Posterior vena cava (tissue), 2 donors: ENCODE data around the gene PAGE4. TPM values are rescaled to one million over a fixed set of nuclear protein-coding genes. Genes with fewer than 3 reads are reported as not detected.

Experiments used
- DNase-seq: peaks from one replicate; pipeline ENCODE4 v3.0.0-alpha.2; 2020; ENCODE audit warnings: low spot score
- intact Hi-C, 2 donors: fragments of 100-400 bp; cut with DNase I; formaldehyde crosslinking; loops; one replicate each; pipeline versions ENCODE4 v1.14.1 to v1.14.2; 2022 to 2023
- total RNA-seq, 2 donors: library from RNA; stranded (reverse); fragmentation: NEBNext Ultra II Directional; extraction: Animal tissue kit (Norgen Biotek cat#: 25700); gene quantifications; one replicate each; pipeline ENCODE4 v1.2.1, GENCODE V29; 2021
- donor health status: DM: yes; HTN: yes; CAD: no.
- donor health status: DM: yes; HTN: yes; CAD: no.

The PAGE4 gene
- total RNA-seq, 2 donors from 2014 or later = not detected

- intact Hi-C loops = no loop called here
- DNase-seq = no peak
These were observed 31.9 kb downstream of the PAGE4 start for GRCh38 chrX:49860867-49861535.

- no peak for DNase-seq
- intact Hi-C loops = no loop called here
These were observed 33.0 kb downstream of the PAGE4 start for GRCh38 chrX:49862093-49862492.

- intact Hi-C loops = no loop called here
- DNase-seq = no peak
These were observed 39.6 kb downstream of the PAGE4 start for GRCh38 chrX:49868739-49869138.

GRCh38 chrX:49876750-49877149 is 47.6 kb downstream of the PAGE4 start:
- DNase-seq = no peak
- intact Hi-C loops = no loop called here

- DNase-seq = no peak
- intact Hi-C loops = no loop called here
These were observed 48.4 kb downstream of the PAGE4 start for GRCh38 chrX:49877397-49878101.

GRCh38 chrX:49878128-49878833 is 49.2 kb downstream of the PAGE4 start:
- intact Hi-C loops = no loop called here

GRCh38 chrX:49878834-49879655 is 49.9 kb downstream of the PAGE4 start, which contains the start of gene USP27X:
TSS of gene USP27X (plus strand) at chrX:49879484. CDS start at chrX:49880308, 824 bp downstream.
- intact Hi-C loops = no loop called here
- peak; percentile 89 for DNase-seq

More at GRCh38 chrX:49878128-49878833, 49.2 kb downstream of the PAGE4 start:
- no peak for DNase-seq

- no peak for DNase-seq
- intact Hi-C loops = loop anchor here (10.0 kb wide), 2 partner anchors 55 to 1785 kb away; partner anchors contain the start of gene PAGE4 (in 1 of the 2)
These were observed 50.7 kb downstream of the PAGE4 start for GRCh38 chrX:49879656-49880277.

GRCh38 chrX:49880668-49881067 is 51.6 kb downstream of the PAGE4 start:
- intact Hi-C loops = loop anchor here (10.0 kb wide), 2 partner anchors 56 to 1786 kb away; partner anchors contain the start of gene PAGE4 (in 1 of the 2)
- DNase-seq = no peak

Other genes with a start within 250 kb of the PAGE4 start
- gene GAGE12H, start 249.4 kb upstream of the PAGE4 start, total RNA-seq = not detected
- gene GAGE2A, start 239.8 kb upstream of the PAGE4 start, total RNA-seq = not detected
- gene GAGE1, start 230.3 kb upstream of the PAGE4 start, total RNA-seq = not detected
- gene PAGE1, start 133.3 kb upstream of the PAGE4 start, total RNA-seq = not detected
- 1 to 10 TPM; 2.1 to 4.1 TPM for gene USP27X, start 50.2 kb downstream of the PAGE4 start, total RNA-seq
- 1 to 10 TPM; 7.9 to 8.4 TPM for gene CLCN5, start 93.3 kb downstream of the PAGE4 start, total RNA-seq